ENCODE results near the gene RETREG3.

- TF ChIP-seq, protein P1, sequence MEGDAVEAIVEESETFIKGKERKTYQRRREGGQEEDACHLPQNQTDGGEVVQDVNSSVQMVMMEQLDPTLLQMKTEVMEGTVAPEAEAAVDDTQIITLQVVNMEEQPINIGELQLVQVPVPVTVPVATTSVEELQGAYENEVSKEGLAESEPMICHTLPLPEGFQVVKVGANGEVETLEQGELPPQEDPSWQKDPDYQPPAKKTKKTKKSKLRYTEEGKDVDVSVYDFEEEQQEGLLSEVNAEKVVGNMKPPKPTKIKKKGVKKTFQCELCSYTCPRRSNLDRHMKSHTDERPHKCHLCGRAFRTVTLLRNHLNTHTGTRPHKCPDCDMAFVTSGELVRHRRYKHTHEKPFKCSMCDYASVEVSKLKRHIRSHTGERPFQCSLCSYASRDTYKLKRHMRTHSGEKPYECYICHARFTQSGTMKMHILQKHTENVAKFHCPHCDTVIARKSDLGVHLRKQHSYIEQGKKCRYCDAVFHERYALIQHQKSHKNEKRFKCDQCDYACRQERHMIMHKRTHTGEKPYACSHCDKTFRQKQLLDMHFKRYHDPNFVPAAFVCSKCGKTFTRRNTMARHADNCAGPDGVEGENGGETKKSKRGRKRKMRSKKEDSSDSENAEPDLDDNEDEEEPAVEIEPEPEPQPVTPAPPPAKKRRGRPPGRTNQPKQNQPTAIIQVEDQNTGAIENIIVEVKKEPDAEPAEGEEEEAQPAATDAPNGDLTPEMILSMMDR (IDR thresholded peaks at IDR 0.05), result no peak
- TF ChIP-seq POLR2A (IDR thresholded peaks at IDR 0.05), result no peak
Observed at GRCh38 chr17:42632949-42633444, 23.8 kb upstream of the RETREG3 start.

All from right lobe of liver (tissue), 4 donors.